ENCODE measurements around the gene IGSF21. TPM values are rescaled to one million over a fixed set of nuclear protein-coding genes. Genes with fewer than 3 reads are reported as not detected.

IGSF21 gene
- total RNA-seq, 5 donors from 2014 or later (not counting 1 experiment from before 2014, with no cell fraction given), result not detected

DNA sequence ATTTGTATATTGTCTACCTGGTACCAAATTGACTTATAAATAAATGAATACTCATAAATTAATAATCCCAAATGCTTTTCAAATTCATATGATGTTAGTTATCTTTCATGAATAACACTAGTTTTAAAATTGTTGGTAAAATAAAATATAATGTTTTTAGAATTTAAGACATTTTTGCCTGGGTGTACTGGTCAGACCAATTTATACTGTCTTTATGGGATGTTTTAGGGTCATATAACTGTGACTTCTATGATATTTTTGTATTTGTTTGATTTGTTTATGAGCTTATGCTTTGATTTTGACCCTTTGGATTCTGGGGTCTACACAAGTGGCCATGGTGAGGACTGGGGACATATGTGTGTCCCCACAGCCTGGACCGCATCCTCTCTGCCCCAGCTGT lies 319.0 kb downstream of the IGSF21 start:
- Histone ChIP-seq H3K27me3 (replicated peaks in 1 of 2; ENCODE audit: control insufficient read depth in 2 of 2, extremely low read depth in 1 of 2, insufficient read depth in 2 of 2, low read length in 1 of 2) (peaks cover 0 to 4% of the 10 kb centered on the region in 2 experiments), H3K36me3 (ENCODE audit: control insufficient read depth in 2 of 2, extremely low read depth in 1 of 2, insufficient read depth in 1 of 2, low read length in 1 of 2) (no peaks in the 10 kb centered on the region), H3K4me1 (ENCODE audit: control insufficient read depth in 1 of 2, extremely low read depth in 1 of 2, insufficient read depth in 2 of 2, low read length in 2 of 2) (no peaks in the 10 kb centered on the region), H3K27ac (ENCODE audit: low read length) (no peak overlapping the region), H3K9me3 (no peaks in the 10 kb centered on the region), H3K4me3 (ENCODE audit: control insufficient read depth in 1 of 2, extremely low read depth in 1 of 2, low read length in 1 of 2) (no peak overlapping the region)
- Mint-ChIP-seq H3K4me3 (no peak overlapping the region), H3K27ac (no peak overlapping the region), H3K9me3 (peaks cover 4 to 25% (median 9%) of the 10 kb centered on the region in 3 donors), H3K27me3 (peaks cover 7 to 22% of the 10 kb centered on the region in 2 donors), H3K4me1 (no peaks in the 10 kb centered on the region), H3K36me3 (no peaks in the 10 kb centered on the region)
- no peak for DNase-seq
- ATAC-seq (replicated peaks in 1 of 4), result no peak
- CTCF ChIA-PET, result no interaction called here
- POLR2A ChIA-PET, result no interaction called here
- WGBS (ENCODE audit: insufficient coverage), result 86% methylated on average over 1 of the region's 1 CpG

All from T-cell (primary cell).